ENCODE data around the gene KLF5.

- TF ChIP-seq, protein P1, sequence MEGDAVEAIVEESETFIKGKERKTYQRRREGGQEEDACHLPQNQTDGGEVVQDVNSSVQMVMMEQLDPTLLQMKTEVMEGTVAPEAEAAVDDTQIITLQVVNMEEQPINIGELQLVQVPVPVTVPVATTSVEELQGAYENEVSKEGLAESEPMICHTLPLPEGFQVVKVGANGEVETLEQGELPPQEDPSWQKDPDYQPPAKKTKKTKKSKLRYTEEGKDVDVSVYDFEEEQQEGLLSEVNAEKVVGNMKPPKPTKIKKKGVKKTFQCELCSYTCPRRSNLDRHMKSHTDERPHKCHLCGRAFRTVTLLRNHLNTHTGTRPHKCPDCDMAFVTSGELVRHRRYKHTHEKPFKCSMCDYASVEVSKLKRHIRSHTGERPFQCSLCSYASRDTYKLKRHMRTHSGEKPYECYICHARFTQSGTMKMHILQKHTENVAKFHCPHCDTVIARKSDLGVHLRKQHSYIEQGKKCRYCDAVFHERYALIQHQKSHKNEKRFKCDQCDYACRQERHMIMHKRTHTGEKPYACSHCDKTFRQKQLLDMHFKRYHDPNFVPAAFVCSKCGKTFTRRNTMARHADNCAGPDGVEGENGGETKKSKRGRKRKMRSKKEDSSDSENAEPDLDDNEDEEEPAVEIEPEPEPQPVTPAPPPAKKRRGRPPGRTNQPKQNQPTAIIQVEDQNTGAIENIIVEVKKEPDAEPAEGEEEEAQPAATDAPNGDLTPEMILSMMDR (IDR thresholded peaks at IDR 0.05; ENCODE audit: low read depth, low read length) = no peak
- TF ChIP-seq POLR2A (IDR thresholded peaks at IDR 0.05; ENCODE audit: extremely low read depth, insufficient read length) (no peak), MYC (IDR thresholded peaks at IDR 0.05; ENCODE audit: low read depth, low read length) (no peak)
- TF ChIP-seq, protein P2, sequence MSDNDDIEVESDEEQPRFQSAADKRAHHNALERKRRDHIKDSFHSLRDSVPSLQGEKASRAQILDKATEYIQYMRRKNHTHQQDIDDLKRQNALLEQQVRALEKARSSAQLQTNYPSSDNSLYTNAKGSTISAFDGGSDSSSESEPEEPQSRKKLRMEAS (IDR thresholded peaks at IDR 0.05; ENCODE audit: low read depth, low read length) = no peak
These were observed 52.0 kb downstream of the KLF5 start for GRCh38 chr13:73110814-73111213.

Data from NB4 (cell line).